Stimulated activated CD8-positive, alpha-beta memory T cell treated with anti-CD3 and anti-CD28 coated beads, Interleukin-7, amount 100 ng/mL, for 1 hour (primary cell): ENCODE measurements around the gene PTGES2.
"Not testable (repeated sequence)": the region's sequence is repeated elsewhere in the genome, so short reads cannot be mapped to it uniquely, and the experiment has no call there.

Source experiments
- DNase-seq, 2 donors: peaks; one replicate each; pipeline ENCODE4 v3.0.0-alpha.2; 2020; ENCODE audit warnings: low read depth in 2 of 2

The PTGES2 gene

DNA sequence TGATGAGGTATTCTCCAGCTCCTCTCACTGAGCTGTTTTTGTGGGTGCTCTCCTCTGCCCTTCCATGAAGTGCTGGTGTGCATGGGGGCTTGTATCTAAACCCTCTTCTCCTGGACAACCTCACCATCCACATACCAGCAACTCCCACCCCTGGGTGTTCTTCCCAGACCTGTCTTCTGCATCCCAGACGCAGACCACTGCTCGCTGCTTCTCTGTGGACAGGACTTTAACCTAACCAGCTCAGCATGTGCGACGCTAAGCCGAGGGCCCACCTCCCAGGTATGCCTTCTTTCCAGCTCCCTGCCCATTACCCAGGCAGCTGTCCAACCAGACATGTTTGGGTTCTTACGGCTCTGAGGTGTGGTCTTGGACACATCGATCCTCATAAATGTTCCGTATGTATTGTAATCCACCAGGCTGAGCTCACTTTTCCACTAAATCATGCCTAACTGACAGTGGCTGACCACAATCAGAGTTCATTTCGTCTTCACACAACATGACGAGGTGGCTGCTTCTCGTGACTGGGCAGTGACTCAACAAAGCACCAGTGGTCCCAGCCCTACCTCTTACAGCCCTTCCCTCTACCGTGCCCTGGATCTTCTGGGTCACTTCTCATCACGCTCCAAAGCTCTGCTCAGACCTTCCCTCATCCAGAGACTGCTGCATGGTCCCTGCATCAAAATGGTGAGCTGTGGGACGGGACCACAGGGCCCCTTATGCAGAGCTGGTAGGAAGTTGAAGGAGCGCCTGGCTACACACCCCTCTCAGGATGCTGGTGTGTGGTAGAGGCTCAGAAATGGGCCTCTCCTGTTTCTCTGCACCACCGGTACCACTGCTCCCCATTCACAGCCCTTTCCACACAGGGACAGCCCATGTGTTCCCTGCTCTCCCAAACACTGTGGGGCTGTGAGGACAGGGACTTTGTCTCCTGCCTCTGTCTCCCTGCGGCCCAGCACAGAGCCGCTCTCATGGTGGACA lies 9.6 kb upstream of the PTGES2 start:
- no peak for DNase-seq

DNA sequence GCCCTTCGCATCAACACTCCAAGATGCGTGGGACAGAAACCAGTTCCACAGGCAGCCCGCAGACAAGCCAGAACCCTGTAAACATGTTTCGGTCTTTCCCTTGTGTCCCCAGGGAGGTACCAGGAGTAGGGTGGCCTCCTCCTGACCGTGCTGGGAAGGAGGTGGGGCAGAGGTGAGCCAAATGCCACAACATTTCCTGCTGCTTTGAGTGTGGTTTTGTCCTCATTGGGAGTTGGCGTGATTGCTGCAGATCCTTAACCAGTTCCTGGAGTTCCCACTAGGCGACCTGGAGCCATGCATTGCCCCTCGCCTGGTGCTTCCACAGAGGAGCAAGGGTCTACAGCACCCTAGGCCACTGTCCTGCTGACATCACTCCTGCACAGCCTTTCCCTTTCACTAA lies 8.0 kb upstream of the PTGES2 start:
- not testable (repeated sequence) for DNase-seq

DNA sequence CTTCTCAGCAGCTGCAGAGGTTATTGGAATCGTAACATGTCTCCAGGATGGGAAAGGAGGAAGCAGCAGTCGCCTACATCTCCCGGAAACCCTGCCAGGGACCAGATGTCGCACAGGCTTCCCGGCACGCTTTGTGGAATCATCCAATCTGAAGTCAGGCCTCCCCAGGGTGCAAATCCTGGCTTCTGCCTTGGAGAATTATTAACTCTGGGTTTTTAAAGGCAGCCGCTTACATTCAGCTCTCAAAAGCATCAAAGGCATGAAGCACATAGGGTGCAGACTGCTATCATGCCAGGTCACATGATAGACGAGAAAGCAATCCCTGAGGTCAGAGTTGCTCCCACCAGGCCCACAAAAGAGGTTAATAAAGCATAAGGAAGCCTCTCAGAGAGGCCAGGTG lies 4.6 kb upstream of the PTGES2 start:
- not testable (repeated sequence) for DNase-seq

GRCh38 chr9:128131346-128131745 lies 3.8 kb upstream of the PTGES2 start:
- not testable (repeated sequence) for DNase-seq

DNA sequence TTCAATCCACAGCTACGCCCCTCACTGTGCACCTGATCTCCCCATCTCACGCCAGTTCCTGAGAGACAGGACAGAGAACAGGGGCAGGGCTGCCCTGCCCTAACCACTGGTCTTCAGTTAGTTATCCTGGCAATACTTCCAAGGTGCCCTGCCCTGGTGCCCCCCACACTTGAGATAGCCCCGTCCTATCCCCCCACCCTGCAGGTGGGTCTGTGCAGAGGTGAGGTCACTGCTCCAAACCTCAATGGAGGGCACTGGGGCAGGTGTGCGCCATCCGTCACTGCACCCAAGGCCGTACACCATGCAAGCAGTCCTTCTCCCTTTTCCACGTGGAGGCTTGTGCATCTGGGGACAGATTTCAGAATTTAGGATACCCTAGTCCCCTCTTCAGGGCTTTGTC lies 3.1 kb upstream of the PTGES2 start:
- DNase-seq: not testable (repeated sequence)

- peak; percentile 27 for DNase-seq
Observed at GRCh38 chr9:128129976-128130590, 2.6 kb upstream of the PTGES2 start.

DNA sequence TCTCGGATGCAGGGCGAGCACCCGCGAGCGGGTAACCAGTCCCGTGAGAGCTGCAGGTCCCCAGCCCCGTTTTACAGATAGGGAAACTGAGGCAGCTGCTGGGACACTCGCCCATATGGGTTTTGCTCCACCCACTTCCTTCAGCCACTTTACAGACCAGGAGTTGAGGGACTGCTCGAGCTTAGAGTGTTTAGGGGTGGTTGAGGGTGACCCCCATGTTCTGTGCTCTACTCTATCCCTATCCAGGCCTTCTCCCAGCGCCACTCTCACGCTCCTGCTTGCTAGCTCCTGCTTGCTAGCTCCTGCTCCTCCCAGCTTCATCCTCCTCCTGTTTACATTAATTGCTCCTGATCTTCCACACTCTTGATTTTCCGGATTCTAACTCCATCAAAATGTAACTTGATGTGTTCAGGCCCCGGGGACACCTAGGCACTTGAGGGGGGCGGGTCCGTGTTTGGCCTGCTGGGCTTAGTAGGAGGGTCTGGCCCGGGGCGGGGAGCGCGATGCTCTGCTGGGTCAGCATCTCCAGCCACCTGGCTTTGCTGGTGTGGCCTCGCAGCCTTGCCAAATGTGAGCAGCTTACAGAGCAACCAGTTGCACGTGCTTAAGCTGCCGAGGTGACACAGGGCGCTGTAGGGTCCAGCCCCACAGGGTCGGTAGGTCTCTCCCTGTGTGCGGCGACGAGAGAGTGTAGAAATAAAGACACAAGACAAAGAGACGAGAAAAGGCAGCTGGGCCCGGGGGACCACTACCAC lies 1.5 kb upstream of the PTGES2 start:
- no peak for DNase-seq

- peak; percentile 69 to 71 for DNase-seq
Observed at GRCh38 chr9:128127990-128128835, 684 bp upstream of the PTGES2 start.

GRCh38 chr9:128125580-128126354 lies 1.8 kb downstream of the PTGES2 start:
- no peak for DNase-seq

- DNase-seq: no peak
Observed at GRCh38 chr9:128124873-128125579, 2.5 kb downstream of the PTGES2 start.

DNA sequence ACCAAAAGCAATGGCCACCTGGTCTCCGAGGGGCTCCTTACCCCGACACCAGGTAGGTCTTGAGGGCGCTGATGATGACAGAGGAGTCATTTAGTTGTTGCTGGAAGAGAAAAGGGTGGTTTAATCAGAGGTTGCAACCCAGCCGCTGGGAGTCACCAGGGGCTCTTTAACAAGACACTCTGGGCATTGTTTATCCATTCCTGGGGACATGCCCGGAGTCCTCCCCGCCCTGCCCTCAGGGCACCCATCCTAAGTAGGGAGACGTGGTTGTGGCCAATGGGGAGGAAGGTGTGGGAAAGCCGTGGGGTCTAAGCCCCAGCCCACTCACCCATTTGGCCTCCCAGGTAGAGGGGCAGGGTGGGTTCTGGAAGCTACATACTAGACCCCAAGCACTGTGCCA lies 3.1 kb downstream of the PTGES2 start:
- no peak for DNase-seq

DNA sequence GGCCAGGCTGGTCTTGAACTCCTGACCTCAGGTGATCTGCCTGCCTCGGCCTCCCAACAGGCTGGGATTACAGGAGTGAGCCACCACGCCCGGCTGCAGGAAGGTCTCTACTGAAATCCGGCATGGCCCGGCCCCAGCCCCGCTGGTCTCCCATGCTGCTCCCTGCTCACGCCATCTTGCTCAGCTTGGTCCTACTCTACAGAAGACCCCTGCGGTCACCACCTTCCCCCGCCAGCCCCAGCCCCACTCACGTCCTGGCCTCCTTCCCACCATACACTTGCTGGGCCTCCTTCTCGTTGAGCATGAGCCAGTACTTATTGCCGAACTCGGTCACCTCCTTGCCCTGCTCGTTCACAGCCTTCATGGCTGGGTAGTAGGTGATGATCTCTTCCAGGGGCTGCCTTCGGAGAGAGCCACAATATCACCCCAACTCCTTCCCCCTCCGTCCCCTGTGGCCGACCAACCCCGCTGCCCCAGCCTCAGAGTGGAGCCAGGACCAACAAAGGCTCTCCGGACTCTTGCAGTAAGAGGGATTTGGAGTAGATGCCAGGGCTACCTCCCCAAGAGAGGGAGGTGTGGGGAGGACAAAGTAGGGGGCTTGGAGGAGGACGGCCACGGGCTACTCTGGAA lies 4.0 kb downstream of the PTGES2 start:
- DNase-seq: no peak

GRCh38 chr9:128122809-128123175 lies 4.7 kb downstream of the PTGES2 start:
- no peak for DNase-seq

DNA sequence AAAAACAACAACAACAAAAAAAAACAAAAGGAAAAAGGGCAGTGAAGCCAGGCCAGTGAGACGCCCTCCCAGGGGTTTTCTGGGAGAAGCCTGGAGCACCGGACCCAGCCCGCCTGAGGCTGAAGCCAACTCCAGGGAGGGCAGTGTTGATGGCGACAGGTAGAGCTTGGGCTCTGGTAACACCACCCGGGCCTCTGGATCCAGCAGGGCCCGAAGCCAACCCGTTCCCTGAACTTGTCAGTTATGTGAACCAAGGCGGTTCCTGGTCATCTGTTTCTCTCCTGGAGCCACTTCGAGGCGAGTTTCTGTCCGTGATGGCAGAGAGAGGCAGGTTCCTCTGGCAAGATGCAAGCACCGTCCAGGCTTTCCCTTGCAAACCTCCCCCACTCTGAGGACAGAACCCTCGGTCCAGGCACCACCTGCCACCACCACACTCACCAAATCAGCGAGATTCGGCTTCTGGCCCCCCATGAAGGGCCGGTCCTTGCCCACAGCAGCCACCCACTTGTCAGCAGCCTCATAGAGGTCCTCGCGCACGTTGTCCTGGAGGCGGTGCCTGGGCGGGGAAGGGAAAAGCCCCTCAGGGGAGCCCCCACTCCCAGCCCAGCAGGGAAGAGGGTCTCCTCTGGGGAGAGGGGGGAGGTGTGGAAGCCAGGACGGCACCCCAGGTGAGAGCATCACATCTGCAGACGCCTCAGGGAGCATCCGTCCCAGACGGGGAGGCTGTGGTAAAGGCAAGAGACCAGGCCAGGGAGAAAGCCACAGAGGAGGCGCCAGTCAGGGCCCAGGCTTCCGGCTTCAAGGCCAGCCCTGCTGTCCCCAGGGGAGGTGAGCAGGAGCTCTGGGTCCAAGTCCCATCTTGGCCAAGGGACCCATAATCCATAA lies 5.4 kb downstream of the PTGES2 start:
- DNase-seq: no peak

DNA sequence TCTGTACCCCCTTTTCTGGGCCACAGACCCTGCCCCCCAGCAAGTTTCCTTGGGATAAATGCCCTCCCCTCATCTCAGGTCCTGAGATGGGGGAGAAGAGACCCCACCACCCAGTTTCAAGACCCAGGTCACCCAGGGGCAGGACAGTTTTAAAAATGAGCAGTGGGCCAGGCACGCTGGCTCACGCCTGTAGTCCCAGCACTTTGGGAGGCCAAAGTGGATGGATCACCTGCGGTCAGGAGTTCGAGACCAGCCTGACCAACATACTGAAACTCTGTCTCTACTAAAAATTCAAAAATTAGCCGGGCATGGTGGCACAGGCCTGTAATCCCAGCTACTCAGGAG lies 6.1 kb downstream of the PTGES2 start:
- DNase-seq: no peak

- DNase-seq: no peak
Observed at GRCh38 chr9:128120741-128121465, 6.6 kb downstream of the PTGES2 start.

DNA sequence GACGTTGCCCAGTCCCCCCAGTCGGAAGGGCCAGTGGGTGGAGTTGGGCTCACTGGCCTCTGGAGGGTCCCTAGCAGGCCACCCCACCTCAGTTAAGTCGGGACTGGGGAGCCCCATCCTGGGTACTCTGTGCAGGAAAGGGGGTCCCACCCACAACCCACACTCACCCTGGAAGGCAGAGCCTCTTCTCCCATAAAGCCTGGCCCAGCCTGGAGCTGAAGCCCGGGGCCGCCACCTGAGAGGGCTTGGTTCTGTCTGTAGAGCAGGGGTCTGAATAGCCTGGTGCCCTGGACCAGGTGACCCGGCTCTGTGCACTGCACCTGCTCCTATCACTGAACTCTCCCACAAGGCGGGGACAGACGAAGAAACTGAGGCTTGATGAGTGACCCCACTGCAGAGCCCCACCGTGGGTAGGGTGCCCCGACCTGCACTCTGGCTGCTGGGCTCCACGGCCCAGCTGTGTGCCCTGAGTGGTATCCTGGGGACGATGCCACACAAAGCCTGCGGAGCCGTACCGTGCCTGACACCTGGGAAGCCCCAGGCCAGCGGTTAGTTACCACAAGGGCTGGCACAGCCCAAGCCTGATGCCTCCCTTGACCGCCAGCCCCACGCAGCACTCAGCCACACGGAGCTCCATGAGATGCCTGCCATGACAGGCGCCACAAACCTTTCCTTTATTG lies 7.3 kb downstream of the PTGES2 start:
- DNase-seq: no peak
